GM10248 (cell line): ENCODE results near the gene SLC34A3.
"Not testable (repeated sequence)": the region's sequence is repeated elsewhere in the genome, so short reads cannot be mapped to it uniquely, and the experiment has no call there.

ENCODE experiments used
- CTCF ChIA-PET: fragments of 300-600 bp; sonication (Branson Sonifier 250); formaldehyde crosslinking; extraction: SDS; loops from one replicate; lab custom pipeline; 2021; ENCODE audit warnings: antibody characterized with exemption; lab: Yijun Ruan, JAX
- POLR2A ChIA-PET: fragments of 350-650 bp; sonication (Branson Sonifier 250); formaldehyde crosslinking; extraction: SDS; loops from one replicate; lab custom pipeline; 2020; ENCODE audit warnings: antibody characterized with exemption; lab: Yijun Ruan, JAX
- DNase-seq: peaks from one replicate; pipeline ENCODE4 v3.0.0; 2012; ENCODE audit errors: extremely low spot score
- TF ChIP-seq, protein P1 (sequence below): IDR thresholded peaks from 2 replicates; pipeline ENCODE4 v1.5.1; 2012; ENCODE audit warnings: mild to moderate bottlenecking, low read depth; ENCODE audit errors: extremely low read depth, missing control alignments, control extremely low read depth

The SLC34A3 gene

DNA sequence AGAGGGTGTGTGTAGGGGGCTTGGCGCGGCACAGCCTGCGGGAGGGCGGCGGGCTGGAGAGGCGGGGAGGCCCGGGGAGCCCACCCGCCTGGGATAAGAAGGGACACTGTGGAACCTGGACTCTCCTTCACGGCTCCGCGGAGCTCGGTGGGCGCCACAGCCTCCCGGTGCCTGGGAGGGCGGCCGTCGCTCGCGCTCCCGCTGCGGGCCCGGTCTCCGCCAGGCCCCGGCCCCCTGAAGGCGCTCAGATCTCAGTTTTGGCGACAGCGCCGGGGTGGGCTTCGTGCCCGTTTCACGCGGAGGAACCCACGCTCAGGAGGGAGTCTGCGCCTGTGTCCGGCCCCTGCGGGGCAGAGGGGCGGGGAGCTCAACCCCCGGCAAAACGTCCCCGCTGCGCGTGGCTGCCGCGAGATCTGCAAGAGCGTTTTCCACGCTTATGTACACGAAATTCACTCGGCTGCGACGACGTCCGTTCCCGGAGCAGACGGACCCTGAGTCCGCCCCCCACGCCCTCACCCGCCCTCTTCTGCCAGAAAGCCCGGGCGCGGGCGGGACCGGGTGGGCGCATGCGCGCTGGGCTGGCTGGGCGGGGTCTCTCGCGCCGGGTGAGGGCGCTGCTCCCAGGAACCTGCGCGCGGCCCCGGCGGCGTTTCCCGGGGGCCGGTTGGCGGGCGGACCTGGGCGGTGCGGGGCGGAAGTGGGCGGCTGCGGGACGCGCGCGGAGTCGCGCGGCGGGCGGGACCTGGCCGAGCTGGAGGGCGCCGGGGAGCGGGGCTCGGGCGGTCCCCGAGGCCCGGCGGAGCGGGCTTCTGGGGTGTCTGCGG lies 24.1 kb downstream of the SLC34A3 start, which contains the start of gene NELFB:
Gene NELFB, plus strand, starts transcription at position 704 of the 824 bp plus-strand sequence.
- CTCF ChIA-PET: interaction anchor here (0.8 to 2.3 kb wide), 8 partner anchors 8 to 168 kb away, joined by 3 to 13 read pairs (median 4); partner anchors contain the start of genes EXD3, NOXA1 and TUBB4B

GRCh38 chr9:137255448-137256114 lies 24.9 kb downstream of the SLC34A3 start:
- no peak for DNase-seq
- ChIA-PET CTCF (interaction anchor here (0.9 to 2.3 kb wide), 9 partner anchors 10 to 168 kb away, joined by 3 to 13 read pairs (median 4); partner anchors contain the start of genes ANAPC2, EXD3, NOXA1 and NRARP), POLR2A (interaction anchor here (1.0 to 7.2 kb wide), 2 partner anchors 13 to 61 kb away, joined by 3 to 124 read pairs; partner anchors contain the start of gene TUBB4B)
- TF ChIP-seq, protein P1, sequence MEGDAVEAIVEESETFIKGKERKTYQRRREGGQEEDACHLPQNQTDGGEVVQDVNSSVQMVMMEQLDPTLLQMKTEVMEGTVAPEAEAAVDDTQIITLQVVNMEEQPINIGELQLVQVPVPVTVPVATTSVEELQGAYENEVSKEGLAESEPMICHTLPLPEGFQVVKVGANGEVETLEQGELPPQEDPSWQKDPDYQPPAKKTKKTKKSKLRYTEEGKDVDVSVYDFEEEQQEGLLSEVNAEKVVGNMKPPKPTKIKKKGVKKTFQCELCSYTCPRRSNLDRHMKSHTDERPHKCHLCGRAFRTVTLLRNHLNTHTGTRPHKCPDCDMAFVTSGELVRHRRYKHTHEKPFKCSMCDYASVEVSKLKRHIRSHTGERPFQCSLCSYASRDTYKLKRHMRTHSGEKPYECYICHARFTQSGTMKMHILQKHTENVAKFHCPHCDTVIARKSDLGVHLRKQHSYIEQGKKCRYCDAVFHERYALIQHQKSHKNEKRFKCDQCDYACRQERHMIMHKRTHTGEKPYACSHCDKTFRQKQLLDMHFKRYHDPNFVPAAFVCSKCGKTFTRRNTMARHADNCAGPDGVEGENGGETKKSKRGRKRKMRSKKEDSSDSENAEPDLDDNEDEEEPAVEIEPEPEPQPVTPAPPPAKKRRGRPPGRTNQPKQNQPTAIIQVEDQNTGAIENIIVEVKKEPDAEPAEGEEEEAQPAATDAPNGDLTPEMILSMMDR: no peak

More for the DNA sequence above, 24.1 kb downstream of the SLC34A3 start, which contains the start of gene NELFB:
- TF ChIP-seq, protein P1: no peak
- peak; percentile 100 for DNase-seq
- POLR2A ChIA-PET: interaction anchor here (0.5 to 7.2 kb wide), 4 partner anchors 12 to 366 kb away, joined by 3 to 124 read pairs (median 3); partner anchors contain the start of gene TUBB4B

- no peak for DNase-seq
- CTCF ChIA-PET: interaction anchor here (0.9 to 2.3 kb wide), 8 partner anchors 9 to 167 kb away, joined by 3 to 13 read pairs (median 4); partner anchors contain the start of genes ANAPC2, EXD3, NOXA1 and NRARP
- TF ChIP-seq, protein P1: no peak
- POLR2A ChIA-PET: interaction anchor here (1.0 to 7.2 kb wide), 2 partner anchors 13 to 46 kb away, joined by 3 to 124 read pairs; partner anchors contain the start of genes NRARP and TUBB4B
Observed at GRCh38 chr9:137256362-137256761, 25.7 kb downstream of the SLC34A3 start.

DNA sequence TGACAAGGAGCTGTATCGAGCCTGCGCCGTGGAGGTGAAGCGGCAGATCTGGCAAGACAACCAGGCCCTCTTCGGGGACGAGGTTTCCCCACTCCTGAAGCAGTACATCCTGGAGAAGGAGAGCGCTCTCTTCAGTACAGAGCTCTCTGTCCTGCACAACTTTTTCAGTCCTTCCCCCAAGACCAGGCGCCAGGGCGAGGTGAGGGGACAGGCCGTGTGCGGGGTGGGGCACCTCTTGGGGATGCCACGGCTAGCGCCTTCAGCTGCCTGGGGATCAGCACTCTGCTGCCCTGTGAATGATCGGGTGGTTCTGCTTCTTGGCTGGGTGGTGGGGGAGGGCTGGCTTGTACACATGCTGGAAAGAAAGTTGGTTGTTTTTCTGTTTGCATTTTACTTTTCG lies 26.2 kb downstream of the SLC34A3 start:
- DNase-seq: no peak
- CTCF ChIA-PET: interaction anchor here (0.9 to 2.3 kb wide), 7 partner anchors 10 to 166 kb away, joined by 3 to 13 read pairs (median 4); partner anchors contain the start of genes ANAPC2, EXD3, NOXA1 and NRARP
- TF ChIP-seq, protein P1: no peak
- POLR2A ChIA-PET: interaction anchor here (1.0 to 7.2 kb wide), 2 partner anchors 14 to 45 kb away, joined by 3 to 124 read pairs; partner anchors contain the start of genes NRARP and TUBB4B

DNA sequence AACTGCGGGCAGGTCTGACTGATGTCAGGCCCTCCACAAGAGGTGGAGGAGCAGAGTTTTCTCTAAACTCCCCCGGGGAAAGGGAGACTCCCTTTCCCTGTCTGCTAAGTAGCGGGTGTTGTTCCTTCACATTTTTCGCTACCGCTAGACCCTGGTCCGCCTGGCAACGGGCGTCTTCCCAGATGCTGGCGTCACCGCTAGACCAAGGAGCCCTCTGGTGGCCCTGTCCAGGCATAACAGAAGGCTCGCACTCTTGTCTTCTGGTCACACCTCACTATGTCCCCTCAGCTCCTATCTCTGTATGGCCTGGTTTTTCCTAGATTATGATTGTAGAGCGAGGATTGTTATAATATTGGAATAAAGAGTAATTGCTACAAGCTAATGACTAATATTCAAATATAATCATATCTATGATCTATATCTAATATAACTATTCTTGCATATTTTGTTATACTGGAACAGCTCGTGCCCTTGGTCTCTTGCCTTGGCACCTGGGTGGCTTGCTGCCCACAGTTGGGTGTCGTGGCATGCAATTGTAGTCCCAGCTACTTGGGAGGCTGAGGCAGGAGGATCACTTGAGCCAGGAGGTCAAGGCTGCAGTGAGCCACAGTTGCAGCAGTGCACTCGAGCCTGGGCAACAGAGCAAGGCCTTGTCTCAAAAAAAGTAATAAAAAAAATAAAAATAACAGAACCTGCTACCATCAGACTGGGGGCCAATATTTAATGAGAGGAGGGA lies 31.6 kb downstream of the SLC34A3 start:
- ChIA-PET POLR2A (interaction anchor here (1.8 kb wide), 1 partner anchor 22 kb away, joined by 8 read pairs; the partner anchor contains the start of gene TUBB4B), CTCF (interaction anchor here (1.1 to 2.1 kb wide), 5 partner anchors 8 to 35 kb away, joined by 3 to 6 read pairs (median 4); partner anchors contain the start of gene RNF224)
- DNase-seq: not testable (repeated sequence)
- TF ChIP-seq, protein P1: peak; percentile 2
